ENCODE measurements around the gene AP1G2. TPM values are rescaled to one million over a fixed set of nuclear protein-coding genes. Genes with fewer than 3 reads are reported as not detected.
A peak's percentile ranks its signal among the peaks of the same experiment; 100 is the strongest.

The AP1G2 gene
- total and polyA plus RNA-seq, 2 of the 13 experiments (the other 11 are each of a cell fraction or from before 2014, with no cell fraction given), result 96.9 to 611 TPM

GRCh38 chr14:23614395-23614828, 46.8 kb upstream of the AP1G2 start (continued):
- TF ChIP-seq, protein P1, sequence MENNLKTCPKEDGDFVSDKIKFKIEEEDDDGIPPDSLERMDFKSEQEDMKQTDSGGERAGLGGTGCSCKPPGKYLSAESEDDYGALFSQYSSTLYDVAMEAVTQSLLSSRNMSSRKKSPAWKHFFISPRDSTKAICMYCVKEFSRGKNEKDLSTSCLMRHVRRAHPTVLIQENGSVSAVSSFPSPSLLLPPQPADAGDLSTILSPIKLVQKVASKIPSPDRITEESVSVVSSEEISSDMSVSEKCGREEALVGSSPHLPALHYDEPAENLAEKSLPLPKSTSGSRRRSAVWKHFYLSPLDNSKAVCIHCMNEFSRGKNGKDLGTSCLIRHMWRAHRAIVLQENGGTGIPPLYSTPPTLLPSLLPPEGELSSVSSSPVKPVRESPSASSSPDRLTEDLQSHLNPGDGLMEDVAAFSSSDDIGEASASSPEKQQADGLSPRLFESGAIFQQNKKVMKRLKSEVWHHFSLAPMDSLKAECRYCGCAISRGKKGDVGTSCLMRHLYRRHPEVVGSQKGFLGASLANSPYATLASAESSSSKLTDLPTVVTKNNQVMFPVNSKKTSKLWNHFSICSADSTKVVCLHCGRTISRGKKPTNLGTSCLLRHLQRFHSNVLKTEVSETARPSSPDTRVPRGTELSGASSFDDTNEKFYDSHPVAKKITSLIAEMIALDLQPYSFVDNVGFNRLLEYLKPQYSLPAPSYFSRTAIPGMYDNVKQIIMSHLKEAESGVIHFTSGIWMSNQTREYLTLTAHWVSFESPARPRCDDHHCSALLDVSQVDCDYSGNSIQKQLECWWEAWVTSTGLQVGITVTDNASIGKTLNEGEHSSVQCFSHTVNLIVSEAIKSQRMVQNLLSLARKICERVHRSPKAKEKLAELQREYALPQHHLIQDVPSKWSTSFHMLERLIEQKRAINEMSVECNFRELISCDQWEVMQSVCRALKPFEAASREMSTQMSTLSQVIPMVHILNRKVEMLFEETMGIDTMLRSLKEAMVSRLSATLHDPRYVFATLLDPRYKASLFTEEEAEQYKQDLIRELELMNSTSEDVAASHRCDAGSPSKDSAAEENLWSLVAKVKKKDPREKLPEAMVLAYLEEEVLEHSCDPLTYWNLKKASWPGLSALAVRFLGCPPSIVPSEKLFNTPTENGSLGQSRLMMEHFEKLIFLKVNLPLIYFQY (CRISPR knock-in tag; IDR thresholded peaks at IDR 0.05; ENCODE audit: borderline replicate concordance), result no peak
- TF ChIP-seq ZBTB14 (CRISPR knock-in tag; IDR thresholded peaks at IDR 0.05) (no peak), AHR (CRISPR knock-in tag; IDR thresholded peaks at IDR 0.05) (peak; percentile 70; the same call in 1 of the 2 replicates), ZNF749 (CRISPR knock-in tag; IDR thresholded peaks at IDR 0.05; ENCODE audit: borderline replicate concordance) (no peak), JDP2 (CRISPR knock-in tag; IDR thresholded peaks at IDR 0.05; ENCODE audit: borderline replicate concordance) (no peak), EZH2 (conservative IDR thresholded peaks at IDR 0.05; ENCODE audit: low read depth, low read length) (no peak), ZFAT (CRISPR knock-in tag; conservative IDR thresholded peaks at IDR 0.05) (no peak)
- TF ChIP-seq, protein P2, sequence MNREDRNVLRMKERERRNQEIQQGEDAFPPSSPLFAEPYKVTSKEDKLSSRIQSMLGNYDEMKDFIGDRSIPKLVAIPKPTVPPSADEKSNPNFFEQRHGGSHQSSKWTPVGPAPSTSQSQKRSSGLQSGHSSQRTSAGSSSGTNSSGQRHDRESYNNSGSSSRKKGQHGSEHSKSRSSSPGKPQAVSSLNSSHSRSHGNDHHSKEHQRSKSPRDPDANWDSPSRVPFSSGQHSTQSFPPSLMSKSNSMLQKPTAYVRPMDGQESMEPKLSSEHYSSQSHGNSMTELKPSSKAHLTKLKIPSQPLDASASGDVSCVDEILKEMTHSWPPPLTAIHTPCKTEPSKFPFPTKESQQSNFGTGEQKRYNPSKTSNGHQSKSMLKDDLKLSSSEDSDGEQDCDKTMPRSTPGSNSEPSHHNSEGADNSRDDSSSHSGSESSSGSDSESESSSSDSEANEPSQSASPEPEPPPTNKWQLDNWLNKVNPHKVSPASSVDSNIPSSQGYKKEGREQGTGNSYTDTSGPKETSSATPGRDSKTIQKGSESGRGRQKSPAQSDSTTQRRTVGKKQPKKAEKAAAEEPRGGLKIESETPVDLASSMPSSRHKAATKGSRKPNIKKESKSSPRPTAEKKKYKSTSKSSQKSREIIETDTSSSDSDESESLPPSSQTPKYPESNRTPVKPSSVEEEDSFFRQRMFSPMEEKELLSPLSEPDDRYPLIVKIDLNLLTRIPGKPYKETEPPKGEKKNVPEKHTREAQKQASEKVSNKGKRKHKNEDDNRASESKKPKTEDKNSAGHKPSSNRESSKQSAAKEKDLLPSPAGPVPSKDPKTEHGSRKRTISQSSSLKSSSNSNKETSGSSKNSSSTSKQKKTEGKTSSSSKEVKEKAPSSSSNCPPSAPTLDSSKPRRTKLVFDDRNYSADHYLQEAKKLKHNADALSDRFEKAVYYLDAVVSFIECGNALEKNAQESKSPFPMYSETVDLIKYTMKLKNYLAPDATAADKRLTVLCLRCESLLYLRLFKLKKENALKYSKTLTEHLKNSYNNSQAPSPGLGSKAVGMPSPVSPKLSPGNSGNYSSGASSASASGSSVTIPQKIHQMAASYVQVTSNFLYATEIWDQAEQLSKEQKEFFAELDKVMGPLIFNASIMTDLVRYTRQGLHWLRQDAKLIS (CRISPR knock-in tag; IDR thresholded peaks at IDR 0.05), result no peak
- TF ChIP-seq, protein P3, sequence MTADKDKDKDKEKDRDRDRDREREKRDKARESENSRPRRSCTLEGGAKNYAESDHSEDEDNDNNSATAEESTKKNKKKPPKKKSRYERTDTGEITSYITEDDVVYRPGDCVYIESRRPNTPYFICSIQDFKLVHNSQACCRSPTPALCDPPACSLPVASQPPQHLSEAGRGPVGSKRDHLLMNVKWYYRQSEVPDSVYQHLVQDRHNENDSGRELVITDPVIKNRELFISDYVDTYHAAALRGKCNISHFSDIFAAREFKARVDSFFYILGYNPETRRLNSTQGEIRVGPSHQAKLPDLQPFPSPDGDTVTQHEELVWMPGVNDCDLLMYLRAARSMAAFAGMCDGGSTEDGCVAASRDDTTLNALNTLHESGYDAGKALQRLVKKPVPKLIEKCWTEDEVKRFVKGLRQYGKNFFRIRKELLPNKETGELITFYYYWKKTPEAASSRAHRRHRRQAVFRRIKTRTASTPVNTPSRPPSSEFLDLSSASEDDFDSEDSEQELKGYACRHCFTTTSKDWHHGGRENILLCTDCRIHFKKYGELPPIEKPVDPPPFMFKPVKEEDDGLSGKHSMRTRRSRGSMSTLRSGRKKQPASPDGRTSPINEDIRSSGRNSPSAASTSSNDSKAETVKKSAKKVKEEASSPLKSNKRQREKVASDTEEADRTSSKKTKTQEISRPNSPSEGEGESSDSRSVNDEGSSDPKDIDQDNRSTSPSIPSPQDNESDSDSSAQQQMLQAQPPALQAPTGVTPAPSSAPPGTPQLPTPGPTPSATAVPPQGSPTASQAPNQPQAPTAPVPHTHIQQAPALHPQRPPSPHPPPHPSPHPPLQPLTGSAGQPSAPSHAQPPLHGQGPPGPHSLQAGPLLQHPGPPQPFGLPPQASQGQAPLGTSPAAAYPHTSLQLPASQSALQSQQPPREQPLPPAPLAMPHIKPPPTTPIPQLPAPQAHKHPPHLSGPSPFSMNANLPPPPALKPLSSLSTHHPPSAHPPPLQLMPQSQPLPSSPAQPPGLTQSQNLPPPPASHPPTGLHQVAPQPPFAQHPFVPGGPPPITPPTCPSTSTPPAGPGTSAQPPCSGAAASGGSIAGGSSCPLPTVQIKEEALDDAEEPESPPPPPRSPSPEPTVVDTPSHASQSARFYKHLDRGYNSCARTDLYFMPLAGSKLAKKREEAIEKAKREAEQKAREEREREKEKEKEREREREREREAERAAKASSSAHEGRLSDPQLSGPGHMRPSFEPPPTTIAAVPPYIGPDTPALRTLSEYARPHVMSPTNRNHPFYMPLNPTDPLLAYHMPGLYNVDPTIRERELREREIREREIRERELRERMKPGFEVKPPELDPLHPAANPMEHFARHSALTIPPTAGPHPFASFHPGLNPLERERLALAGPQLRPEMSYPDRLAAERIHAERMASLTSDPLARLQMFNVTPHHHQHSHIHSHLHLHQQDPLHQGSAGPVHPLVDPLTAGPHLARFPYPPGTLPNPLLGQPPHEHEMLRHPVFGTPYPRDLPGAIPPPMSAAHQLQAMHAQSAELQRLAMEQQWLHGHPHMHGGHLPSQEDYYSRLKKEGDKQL (CRISPR knock-in tag; IDR thresholded peaks at IDR 0.05; ENCODE audit: low read depth), result no peak
- TF ChIP-seq, protein P4, sequence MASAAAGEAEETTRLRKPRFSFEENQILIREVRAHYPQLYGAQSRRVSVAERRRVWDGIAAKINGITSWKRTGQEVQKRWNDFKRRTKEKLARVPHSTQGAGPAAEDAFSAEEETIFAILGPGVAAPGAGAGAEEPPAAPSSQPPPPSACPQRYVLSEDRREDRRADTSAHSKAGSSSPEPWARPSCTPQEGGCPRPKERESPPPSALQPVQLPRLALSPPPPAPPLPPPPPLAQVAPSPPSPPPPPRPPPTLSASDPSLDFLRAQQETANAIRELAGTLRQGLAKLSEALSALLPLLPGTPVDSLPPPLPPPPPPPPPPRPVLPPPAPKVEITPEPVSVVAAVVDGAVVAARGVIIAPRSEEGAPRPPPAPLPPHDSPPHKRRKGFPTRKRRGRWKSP (CRISPR knock-in tag; IDR thresholded peaks at IDR 0.05), result no peak
